HepG2 (cell line): ENCODE data around the gene IL1RAPL2. TPM values are rescaled to one million over a fixed set of nuclear protein-coding genes. Genes with fewer than 3 reads are reported as not detected.

ENCODE experiments used
- ATAC-seq: fragments of 200-7000 bp; cut with Tn5 transposase; 3 replicates; pipeline ENCODE4 v1.9.1; 2020; ENCODE audit warnings: mild to moderate bottlenecking, moderate library complexity
- BruUV-seq: library from RNA; stranded (reverse); fragments of 400-500 nt; replicated peaks from 2 replicates; lab custom pipeline; 2021; lab: Mats Ljungman, UMichigan
- CTCF ChIA-PET: fragments of 300-600 bp; formaldehyde crosslinking; extraction: SDS; loops from one replicate; lab custom pipeline; 2021; ENCODE audit warnings: low total read pairs, inconsistent platforms, low intra/inter-chr PET ratio; lab: Yijun Ruan, JAX
- POLR2A ChIA-PET: fragments of 350-600 bp; sonication (Branson Sonifier 250); formaldehyde crosslinking; loops from one replicate; lab custom pipeline; 2020; ENCODE audit warnings: antibody characterized with exemption, inconsistent platforms; lab: Yijun Ruan, JAX
- DNase-seq: peaks from one replicate; pipeline ENCODE4 v3.0.0-alpha.2; 2015; ENCODE audit warnings: low spot score
- FAIRE-seq: peaks from 3 replicates; lab custom pipeline; 2011; peaks lifted over from hg19 to GRCh38; lab: Jason Lieb, UNC
- H2AFZ ChIP-seq: one replicate; pipeline ENCODE4 v1.6.1; 2011; ENCODE audit warnings: low read length, inconsistent platforms
- H3K27ac ChIP-seq: fragments of 300-600 bp; 3 replicates; pipeline ENCODE4 v1.8.0; 2011; ENCODE audit warnings: mixed run types, mild to moderate bottlenecking, mixed read lengths, low read length, inconsistent platforms; ENCODE audit not compliant: insufficient read depth; ENCODE audit errors: extremely low read length
- H3K27me3 ChIP-seq, 2 experiments: fragments of 200-600 bp in 1 of 2; 2 replicates in 1 of 2; 3 replicates in 1 of 2; pipeline versions ENCODE4 v1.6.0 to v1.8.0; 2011; ENCODE audit warnings: low read length in 2 of 2, mild to moderate bottlenecking in 2 of 2, moderate library complexity in 2 of 2, inconsistent platforms in 1 of 2; ENCODE audit not compliant: insufficient read depth in 2 of 2, control insufficient read depth in 1 of 2
- H3K36me3 ChIP-seq, 2 experiments: fragments of 200-600 bp in 1 of 2; replicated peaks in 1 of 2; 2 replicates in 1 of 2; 3 replicates in 1 of 2; pipeline versions ENCODE4 v1.5.1 to v1.8.0; 2011; ENCODE audit warnings: low read length in 2 of 2, inconsistent platforms in 1 of 2; ENCODE audit not compliant: insufficient read depth in 2 of 2, control insufficient read depth in 1 of 2
- H3K4me1 ChIP-seq: 2 replicates; pipeline ENCODE4 v1.5.1; 2012; ENCODE audit warnings: low read length, inconsistent platforms; ENCODE audit not compliant: insufficient read depth
- H3K4me2 ChIP-seq: 2 replicates; pipeline ENCODE4 v1.6.0; 2011; ENCODE audit warnings: low read depth, low read length, inconsistent platforms
- H3K4me3 ChIP-seq, 3 experiments: fragments of 200-600 bp in 1 of 3; sonication (generic), shearing (Covaris generic) in 1 of 3; replicated peaks in 1 of 3; 2 replicates each; pipeline ENCODE4 v1.5.1; 2011 to 2016; ENCODE audit warnings: low read length in 3 of 3, inconsistent platforms in 2 of 3, low read depth in 2 of 3, mild to moderate bottlenecking in 2 of 3, control low read depth in 1 of 3, mixed read lengths in 1 of 3; ENCODE audit not compliant: insufficient read depth in 1 of 3
- H3K79me2 ChIP-seq: one replicate; pipeline ENCODE4 v1.6.1; 2011; ENCODE audit warnings: low read length, inconsistent platforms; ENCODE audit not compliant: insufficient read depth
- H3K9ac ChIP-seq: 2 replicates; pipeline ENCODE4 v1.6.0; 2011; ENCODE audit warnings: mild to moderate bottlenecking, low read depth, low read length, inconsistent platforms; ENCODE audit not compliant: insufficient read depth
- H3K9me3 ChIP-seq: 2 replicates; pipeline ENCODE4 v1.5.1; 2012; ENCODE audit warnings: mild to moderate bottlenecking, low read length
- H4K20me1 ChIP-seq: 2 replicates; pipeline ENCODE4 v1.6.0; 2011; ENCODE audit warnings: inconsistent platforms, mild to moderate bottlenecking, low read length, moderate library complexity; ENCODE audit not compliant: insufficient read depth
- ARNT2 ChIP-seq: sonication (generic); formaldehyde crosslinking; IDR thresholded peaks from 2 replicates; pipeline ENCODE4 v1.8.0; 2022; ENCODE audit warnings: mild to moderate bottlenecking, low read depth, missing genetic modification reagents, moderate library complexity
- ELF4 ChIP-seq: sonication (generic); formaldehyde crosslinking; IDR thresholded peaks from 2 replicates; pipeline ENCODE4 v1.5.0; 2020; ENCODE audit warnings: missing genetic modification reagents, mild to moderate bottlenecking, moderate library complexity, borderline replicate concordance
- HOXA3 ChIP-seq: sonication (generic); formaldehyde crosslinking; IDR thresholded peaks from 2 replicates; pipeline ENCODE4 v1.5.0; 2020; ENCODE audit warnings: missing genetic modification reagents
- KDM3A ChIP-seq: IDR thresholded peaks from 2 replicates; pipeline ENCODE4 v1.6.1; 2018; ENCODE audit warnings: low read depth, missing compliant biosample characterization
- KDM4B ChIP-seq: sonication (generic); formaldehyde crosslinking; IDR thresholded peaks from 2 replicates; pipeline ENCODE4 v1.4.0; 2020; ENCODE audit warnings: missing genetic modification reagents
- MYNN ChIP-seq: sonication (generic); formaldehyde crosslinking; IDR thresholded peaks from 2 replicates; pipeline ENCODE4 v1.4.0; 2020; ENCODE audit warnings: mild to moderate bottlenecking, low read depth, missing genetic modification reagents
- NAIF1 ChIP-seq: sonication (generic); formaldehyde crosslinking; IDR thresholded peaks from 2 replicates; pipeline ENCODE4 v1.5.0; 2020; ENCODE audit warnings: mild to moderate bottlenecking, missing genetic modification reagents, borderline replicate concordance
- NFE2L1 ChIP-seq: sonication (generic); formaldehyde crosslinking; IDR thresholded peaks from 2 replicates; pipeline ENCODE4 v1.4.0; 2020; ENCODE audit warnings: missing genetic modification reagents, mild to moderate bottlenecking, borderline replicate concordance
- PHF21A ChIP-seq: sonication (generic); formaldehyde crosslinking; IDR thresholded peaks from 2 replicates; pipeline ENCODE4 v1.5.0; 2020; ENCODE audit warnings: mild to moderate bottlenecking, missing genetic modification reagents
- ZFP1 ChIP-seq: IDR thresholded peaks from 2 replicates; pipeline ENCODE4 v1.6.1; 2016
- ZFP36L1 ChIP-seq: sonication (generic); formaldehyde crosslinking; IDR thresholded peaks from 2 replicates; pipeline ENCODE4 v1.8.0; 2022; ENCODE audit warnings: mild to moderate bottlenecking, missing genetic modification reagents, moderate library complexity
- ZNF260 ChIP-seq: sonication (generic); formaldehyde crosslinking; IDR thresholded peaks from 2 replicates; pipeline ENCODE4 v1.4.0; 2020; ENCODE audit warnings: missing genetic modification reagents, low read depth, mild to moderate bottlenecking, borderline replicate concordance
- ZNF326 ChIP-seq: sonication (generic); formaldehyde crosslinking; IDR thresholded peaks from 2 replicates; pipeline ENCODE4 v1.4.0; 2020; ENCODE audit warnings: missing genetic modification reagents, borderline replicate concordance
- ZNF431 ChIP-seq: sonication (generic); formaldehyde crosslinking; IDR thresholded peaks from 2 replicates; pipeline ENCODE4 v1.9.0; 2022; ENCODE audit warnings: missing genetic modification reagents, low read depth, mild to moderate bottlenecking, borderline replicate concordance
- ZNF547 ChIP-seq: sonication (generic); formaldehyde crosslinking; IDR thresholded peaks from 2 replicates; pipeline ENCODE4 v1.5.1; 2020; ENCODE audit warnings: mild to moderate bottlenecking, missing genetic modification reagents
- ZNF660 ChIP-seq: sonication (generic); formaldehyde crosslinking; IDR thresholded peaks from 2 replicates; pipeline ENCODE4 v1.5.1; 2020; ENCODE audit warnings: mild to moderate bottlenecking, low read depth, missing genetic modification reagents, borderline replicate concordance
- ZNF75D ChIP-seq: sonication (generic); formaldehyde crosslinking; IDR thresholded peaks from 2 replicates; pipeline ENCODE4 v1.8.1; 2023; ENCODE audit warnings: missing genetic modification reagents, mild to moderate bottlenecking, borderline replicate concordance
- WGBS: methylation state at CpG from one replicate; pipeline ENCODE4 v1.1.6; 2017; ENCODE audit warnings: low lambda C conversion rate; 5-methylcytosine and 5-hydroxymethylcytosine counted together
- in situ Hi-C: cut with HindIII; loops from 2 replicates; pipeline ENCODE4 v1.10.0; 2017; ENCODE audit warnings: low pct_unique_long_range_greater_than_20kb; ENCODE audit not compliant: extremely low pct_ligation_motif_present
- intact Hi-C: fragments of 100-400 bp; cut with micrococcal nuclease; formaldehyde crosslinking; loops from one replicate; pipeline ENCODE4 v1.10.0; 2022; ENCODE audit not compliant: unreplicated experiment
- polyA plus RNA-seq, 8 experiments: library from polyadenylated mRNA; depleted of rRNA in 3 of 8; stranded (reverse) in 7 of 8; unstranded in 1 of 8; fragments of >200 nt; fragmentation: Illumina TruSeq in 4 of 8; extraction: Trizol in 4 of 8; gene quantifications; 2 replicates each; pipeline versions ENCODE4 v1.2.1 to v1.2.3, GENCODE V29; 2011 to 2016; ENCODE audit warnings: low read depth in 4 of 8, missing spikeins in 1 of 8, mixed read lengths in 1 of 8; ENCODE audit not compliant: insufficient read depth in 1 of 8
- total RNA-seq, 5 experiments: library from RNA; depleted of rRNA; stranded (reverse); fragments of >200 nt; fragmentation: Illumina TruSeq; extraction: Trizol; gene quantifications; 2 replicates each; pipeline ENCODE4 v1.2.3, GENCODE V29; 2016; ENCODE audit warnings: low read depth in 1 of 5
- TF ChIP-seq, protein P1 (sequence below), 2 experiments: IDR thresholded peaks; 2 replicates each; pipeline ENCODE4 v1.6.1; 2011 to 2012; ENCODE audit warnings: low read length in 2 of 2, borderline replicate concordance in 1 of 2, low read depth in 1 of 2, mild to moderate bottlenecking in 1 of 2, moderate library complexity in 1 of 2

The IL1RAPL2 gene
- total and polyA plus RNA-seq, 2 of the 13 experiments (the other 11 are each of a cell fraction or from before 2014, with no cell fraction given): not detected

- no peaks in the 10 kb centered on the region for H3K9me3 ChIP-seq
- no peak for TF ChIP-seq ZNF326 (CRISPR knock-in tag)
- no peak for TF ChIP-seq ZNF75D
- TF ChIP-seq MYNN (CRISPR knock-in tag): no peak
- TF ChIP-seq, protein P1, sequence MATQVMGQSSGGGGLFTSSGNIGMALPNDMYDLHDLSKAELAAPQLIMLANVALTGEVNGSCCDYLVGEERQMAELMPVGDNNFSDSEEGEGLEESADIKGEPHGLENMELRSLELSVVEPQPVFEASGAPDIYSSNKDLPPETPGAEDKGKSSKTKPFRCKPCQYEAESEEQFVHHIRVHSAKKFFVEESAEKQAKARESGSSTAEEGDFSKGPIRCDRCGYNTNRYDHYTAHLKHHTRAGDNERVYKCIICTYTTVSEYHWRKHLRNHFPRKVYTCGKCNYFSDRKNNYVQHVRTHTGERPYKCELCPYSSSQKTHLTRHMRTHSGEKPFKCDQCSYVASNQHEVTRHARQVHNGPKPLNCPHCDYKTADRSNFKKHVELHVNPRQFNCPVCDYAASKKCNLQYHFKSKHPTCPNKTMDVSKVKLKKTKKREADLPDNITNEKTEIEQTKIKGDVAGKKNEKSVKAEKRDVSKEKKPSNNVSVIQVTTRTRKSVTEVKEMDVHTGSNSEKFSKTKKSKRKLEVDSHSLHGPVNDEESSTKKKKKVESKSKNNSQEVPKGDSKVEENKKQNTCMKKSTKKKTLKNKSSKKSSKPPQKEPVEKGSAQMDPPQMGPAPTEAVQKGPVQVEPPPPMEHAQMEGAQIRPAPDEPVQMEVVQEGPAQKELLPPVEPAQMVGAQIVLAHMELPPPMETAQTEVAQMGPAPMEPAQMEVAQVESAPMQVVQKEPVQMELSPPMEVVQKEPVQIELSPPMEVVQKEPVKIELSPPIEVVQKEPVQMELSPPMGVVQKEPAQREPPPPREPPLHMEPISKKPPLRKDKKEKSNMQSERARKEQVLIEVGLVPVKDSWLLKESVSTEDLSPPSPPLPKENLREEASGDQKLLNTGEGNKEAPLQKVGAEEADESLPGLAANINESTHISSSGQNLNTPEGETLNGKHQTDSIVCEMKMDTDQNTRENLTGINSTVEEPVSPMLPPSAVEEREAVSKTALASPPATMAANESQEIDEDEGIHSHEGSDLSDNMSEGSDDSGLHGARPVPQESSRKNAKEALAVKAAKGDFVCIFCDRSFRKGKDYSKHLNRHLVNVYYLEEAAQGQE (IDR thresholded peaks at IDR 0.05; ENCODE audit: borderline replicate concordance in 1 of 2, low read depth in 1 of 2, low read length in 2 of 2): no peak
- no peak for TF ChIP-seq ARNT2 (CRISPR knock-in tag)
- no peak for TF ChIP-seq ZNF660
- no peak for TF ChIP-seq ZFP1 (CRISPR knock-in tag)
- TF ChIP-seq ZNF431 (CRISPR knock-in tag): no peak
- no peak for TF ChIP-seq ZFP36L1
- TF ChIP-seq ELF4 (CRISPR knock-in tag): no peak
- no peak for TF ChIP-seq KDM4B (CRISPR knock-in tag)
- TF ChIP-seq HOXA3 (CRISPR knock-in tag): no peak
- no peak for TF ChIP-seq KDM3A (CRISPR knock-in tag)
- TF ChIP-seq PHF21A (CRISPR knock-in tag): no peak
- no peak for TF ChIP-seq NAIF1 (CRISPR knock-in tag)
- no peak for TF ChIP-seq NFE2L1 (CRISPR knock-in tag)
- no peak for TF ChIP-seq ZNF547 (CRISPR knock-in tag)
- TF ChIP-seq ZNF260: no peak
- H3K4me1 ChIP-seq: no peaks in the 10 kb centered on the region
- no peaks in the 10 kb centered on the region for H3K36me3 ChIP-seq
- H4K20me1 ChIP-seq: no peaks in the 10 kb centered on the region
- intact Hi-C loops (no loop called here), in situ Hi-C loops (no loop called here)
- ATAC-seq (no peak), DNase-seq (no peak), FAIRE-seq (no peak)
- POLR2A ChIA-PET: no interaction called here
- CTCF ChIA-PET: no interaction called here
- no TSS peak for BruUV-seq
- H3K9ac ChIP-seq: no peak overlapping the region
- H3K27me3 ChIP-seq: no peaks in the 10 kb centered on the region
- H3K4me2 ChIP-seq: no peak overlapping the region
- no peak overlapping the region for H3K27ac ChIP-seq
- no peak overlapping the region for H3K4me3 ChIP-seq
- WGBS: 4% methylated on average over 2 of the region's 2 CpGs
- no peak overlapping the region for H2AFZ ChIP-seq
- no peaks in the 10 kb centered on the region for H3K79me2 ChIP-seq
These were observed 555.2 kb downstream of the IL1RAPL2 start for GRCh38 chrX:105121186-105121585.
